Lower lobe of right lung (tissue), 2 donors: ENCODE data around the gene FGF11. TPM values are rescaled to one million over a fixed set of nuclear protein-coding genes. Genes with fewer than 3 reads are reported as not detected.
A peak's percentile ranks its signal among the peaks of the same experiment; 100 is the strongest.

Experiments used
- ATAC-seq, 2 donors: fragments of 200-7000 bp; cut with Tn5 transposase; one replicate each; pipeline ENCODE4 v1.9.1; 2020 to 2022; ENCODE audit warnings: mild to moderate bottlenecking in 2 of 2, moderate library complexity in 2 of 2
- DNase-seq: peaks from one replicate; pipeline ENCODE4 v3.0.0-alpha.2; 2020
- H3K27ac ChIP-seq: fragments of 200-600 bp; one replicate; pipeline ENCODE4 v1.8.0; 2022
- H3K27me3 ChIP-seq: fragments of 200-600 bp; one replicate; pipeline ENCODE4 v1.8.0; 2022; ENCODE audit warnings: low read depth
- H3K36me3 ChIP-seq: fragments of 200-600 bp; one replicate; pipeline ENCODE4 v1.8.0; 2022; ENCODE audit warnings: mild to moderate bottlenecking
- H3K4me1 ChIP-seq: fragments of 200-600 bp; one replicate; pipeline ENCODE4 v1.8.0; 2022
- H3K4me3 ChIP-seq: fragments of 200-600 bp; one replicate; pipeline ENCODE4 v1.8.0; 2022; ENCODE audit warnings: mild to moderate bottlenecking
- H3K9me3 ChIP-seq: fragments of 200-600 bp; one replicate; pipeline ENCODE4 v1.8.0; 2022
- CTCF ChIP-seq: fragments of 200-600 bp; IDR thresholded peaks from one replicate; pipeline ENCODE4 v1.8.0; 2022; ENCODE audit warnings: antibody characterized with exemption, mild to moderate bottlenecking
- intact Hi-C: fragments of 100-400 bp; cut with DNase I; formaldehyde crosslinking; loops from one replicate; pipeline ENCODE4 v1.11.0; 2022
- total RNA-seq: library from RNA; stranded (reverse); fragmentation: NEBNext Ultra II Directional; extraction: Animal tissue kit (Norgen Biotek cat#: 25700); gene quantifications from one replicate; pipeline ENCODE4 v1.2.1, GENCODE V29; 2021
- donor health status: DM: no; HTN: yes; CAD: no; lungs with severe emphysema.

Gene FGF11
- total RNA-seq, 1 donor from 2014 or later: 1.2 TPM

GRCh38 chr17:7443499-7444485 is 4.5 kb downstream of the FGF11 start:
- Histone ChIP-seq H3K9me3 (no peaks in the 10 kb centered on the region), H3K4me3 (no peak overlapping the region), H3K27me3 (peaks cover 66% of the 10 kb centered on the region), H3K27ac (no peak overlapping the region), H3K36me3 (no peaks in the 10 kb centered on the region), H3K4me1 (peaks cover 42% of the 10 kb centered on the region)
- DNase-seq (no peak), ATAC-seq (no peak)
- TF ChIP-seq CTCF: no peak
- intact Hi-C loops: no loop called here

DNA sequence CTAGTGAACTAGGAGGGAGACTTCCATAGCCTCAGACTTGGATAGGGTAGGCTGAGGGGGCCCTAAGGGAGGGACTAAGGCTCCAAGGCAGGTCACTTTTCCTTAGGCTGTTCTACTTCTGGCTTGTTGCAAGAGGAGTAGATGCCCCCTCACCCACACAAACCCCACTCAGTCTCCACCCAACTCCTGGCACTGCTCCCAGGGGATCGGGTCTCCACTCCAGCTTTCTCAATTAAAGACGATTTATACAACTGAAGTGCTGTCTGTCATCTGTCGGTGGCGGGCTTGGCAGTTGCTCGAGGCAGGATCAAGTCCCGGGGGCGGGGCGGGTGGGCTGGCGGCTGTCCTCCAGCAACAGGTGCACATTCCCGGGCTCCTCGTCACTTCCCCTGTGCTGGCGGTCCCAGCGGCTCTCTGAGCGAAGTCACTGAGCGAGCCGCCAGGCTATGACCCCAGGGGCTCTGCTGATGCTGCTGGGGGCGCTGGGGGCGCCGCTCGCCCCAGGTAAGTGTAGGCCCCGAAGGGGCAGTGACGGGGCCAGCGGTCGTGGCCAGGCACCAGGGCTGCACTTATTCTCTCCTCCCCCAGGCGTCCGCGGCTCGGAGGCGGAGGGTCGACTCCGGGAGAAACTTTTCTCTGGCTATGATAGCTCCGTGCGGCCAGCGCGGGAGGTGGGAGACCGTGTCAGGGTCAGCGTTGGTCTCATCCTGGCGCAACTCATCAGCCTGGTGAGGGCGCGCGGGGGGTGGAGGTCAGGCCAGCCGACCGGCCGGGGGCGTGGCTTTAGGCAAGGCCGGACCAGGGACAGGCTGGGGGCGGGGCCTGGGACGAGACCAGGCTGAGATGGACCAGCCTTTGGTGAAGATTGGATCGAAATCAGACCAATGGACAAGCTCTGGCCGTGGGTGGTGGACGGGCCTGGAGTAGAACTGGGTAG is 5.6 kb downstream of the FGF11 start, which contains the start of gene CHRNB1:
Gene CHRNB1 (plus strand): TSS at position 380 of the 937 bp plus-strand sequence. CDS start 67 bp downstream, at position 447.
- peak; percentile 89 for DNase-seq
- no peak within 1 kb of the TSS for H3K27ac ChIP-seq
- ATAC-seq: peak; percentile 91 to 95
- no peaks in the 10 kb centered on the region for H3K9me3 ChIP-seq
- peaks cover 55% of the 10 kb centered on the region for H3K27me3 ChIP-seq
- no peaks in the 10 kb centered on the region for H3K36me3 ChIP-seq
- H3K4me3 ChIP-seq: peak within 1 kb of the TSS; percentile 50
- H3K4me1 ChIP-seq: peaks cover 31% of the 10 kb centered on the region
- TF ChIP-seq CTCF: peak; percentile 18
- intact Hi-C loops: no loop called here

DNA sequence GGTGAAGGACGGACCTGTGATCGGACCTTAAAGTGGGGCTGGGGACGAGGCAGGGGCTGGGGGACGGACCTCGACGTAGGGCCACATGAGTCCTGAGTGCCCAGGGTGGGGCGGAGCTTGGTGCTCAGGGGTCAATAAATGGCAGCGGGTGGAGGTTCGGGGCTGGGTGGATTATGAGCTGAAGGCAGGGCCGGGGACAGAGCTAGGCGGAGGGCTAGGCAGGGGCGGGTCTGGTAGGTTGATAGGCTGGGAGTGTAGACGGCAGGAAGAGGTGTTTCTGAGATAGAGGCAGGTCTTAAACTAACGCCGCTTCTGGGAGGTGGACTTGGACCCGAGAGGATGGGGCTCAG is 6.3 kb downstream of the FGF11 start:
- no peak for TF ChIP-seq CTCF
- Histone ChIP-seq H3K27me3 (peaks cover 48% of the 10 kb centered on the region), H3K36me3 (no peaks in the 10 kb centered on the region), H3K4me1 (peaks cover 24% of the 10 kb centered on the region), H3K9me3 (no peaks in the 10 kb centered on the region), H3K4me3 (peak overlapping the region; percentile 50), H3K27ac (no peak overlapping the region)
- intact Hi-C loops: no loop called here
- DNase-seq (no peak), ATAC-seq (peak; percentile 63)

DNA sequence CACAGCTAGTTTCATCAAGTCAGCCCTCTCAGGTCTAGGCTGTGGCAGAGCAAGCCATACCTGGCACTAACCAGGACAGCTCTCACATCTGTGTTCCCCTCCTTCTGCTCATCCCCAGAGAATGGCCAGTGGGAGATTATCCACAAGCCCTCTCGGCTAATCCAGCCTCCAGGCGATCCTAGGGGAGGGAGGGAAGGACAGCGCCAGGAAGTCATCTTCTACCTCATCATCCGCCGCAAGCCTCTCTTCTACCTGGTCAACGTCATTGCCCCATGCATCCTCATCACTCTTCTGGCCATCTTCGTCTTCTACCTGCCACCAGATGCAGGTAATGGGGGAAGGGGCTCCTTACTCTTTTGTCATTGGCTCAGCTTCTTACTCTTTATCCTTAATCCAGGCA is 9.1 kb downstream of the FGF11 start:
- Histone ChIP-seq H3K27me3 (peaks cover 39% of the 10 kb centered on the region), H3K36me3 (no peaks in the 10 kb centered on the region), H3K27ac (no peak overlapping the region), H3K9me3 (no peaks in the 10 kb centered on the region), H3K4me3 (no peak overlapping the region), H3K4me1 (peaks cover 21% of the 10 kb centered on the region)
- no peak for TF ChIP-seq CTCF
- ATAC-seq (no peak), DNase-seq (no peak)
- intact Hi-C loops: no loop called here

GRCh38 chr17:7459961-7460545 is 20.7 kb downstream of the FGF11 start:
- Histone ChIP-seq H3K27ac (no peak overlapping the region), H3K4me3 (no peak overlapping the region), H3K27me3 (no peaks in the 10 kb centered on the region), H3K9me3 (no peaks in the 10 kb centered on the region), H3K4me1 (peaks cover 7% of the 10 kb centered on the region), H3K36me3 (peaks cover 31% of the 10 kb centered on the region)
- ATAC-seq: no peak
- no peak for DNase-seq
- no peak for TF ChIP-seq CTCF
- intact Hi-C loops: no loop called here
